ENCODE results near the gene COL18A1. TPM values are rescaled to one million over a fixed set of nuclear protein-coding genes. Genes with fewer than 3 reads are reported as not detected.
"Not testable (repeated sequence)": the region's sequence is repeated elsewhere in the genome, so short reads cannot be mapped to it uniquely, and the experiment has no call there.

The COL18A1 gene
- total RNA-seq, 1 donor from 2014 or later, result 515 TPM

- H3K36me3 Mint-ChIP-seq (ENCODE audit: unreplicated experiment), result peaks cover 2% of the 10 kb centered on the region
- DNase-seq (ENCODE audit: extremely low spot score, unreplicated experiment), result no peak
- peaks cover 59% of the 10 kb centered on the region for H3K4me1 Mint-ChIP-seq (ENCODE audit: unreplicated experiment)
- no peaks in the 10 kb centered on the region for H3K27me3 Mint-ChIP-seq (ENCODE audit: unreplicated experiment)
- peaks cover 2% of the 10 kb centered on the region for H3K9me3 Mint-ChIP-seq (ENCODE audit: unreplicated experiment)
- H3K27ac Mint-ChIP-seq (ENCODE audit: unreplicated experiment), result peak overlapping the region; percentile 99
- no peak for TF ChIP-seq CTCF (IDR thresholded peaks at IDR 0.05)
- H3K4me3 Mint-ChIP-seq (ENCODE audit: unreplicated experiment), result no peak overlapping the region
These were observed 37.3 kb upstream of the COL18A1 start for GRCh38 chr21:45367402-45368351.

- H3K4me1 Mint-ChIP-seq (ENCODE audit: unreplicated experiment), result peaks cover 48% of the 10 kb centered on the region
- not testable (repeated sequence) for H3K27ac Mint-ChIP-seq (ENCODE audit: unreplicated experiment); H3K27me3 Mint-ChIP-seq (ENCODE audit: unreplicated experiment); H3K4me3 Mint-ChIP-seq (ENCODE audit: unreplicated experiment); H3K36me3 Mint-ChIP-seq (ENCODE audit: unreplicated experiment); DNase-seq (ENCODE audit: extremely low spot score, unreplicated experiment); H3K9me3 Mint-ChIP-seq (ENCODE audit: unreplicated experiment)
These were observed 35.9 kb upstream of the COL18A1 start for GRCh38 chr21:45369018-45369417.

- H3K4me1 Mint-ChIP-seq (ENCODE audit: unreplicated experiment), result peaks cover 39% of the 10 kb centered on the region
- no peak for DNase-seq (ENCODE audit: extremely low spot score, unreplicated experiment)
- no peak for TF ChIP-seq CTCF (IDR thresholded peaks at IDR 0.05)
- peaks cover 6% of the 10 kb centered on the region for H3K9me3 Mint-ChIP-seq (ENCODE audit: unreplicated experiment)
- peak overlapping the region; percentile 54 for H3K27ac Mint-ChIP-seq (ENCODE audit: unreplicated experiment)
- no peak overlapping the region for H3K4me3 Mint-ChIP-seq (ENCODE audit: unreplicated experiment)
- H3K36me3 Mint-ChIP-seq (ENCODE audit: unreplicated experiment), result peaks cover 5% of the 10 kb centered on the region
- H3K27me3 Mint-ChIP-seq (ENCODE audit: unreplicated experiment), result no peaks in the 10 kb centered on the region
These were observed 34.4 kb upstream of the COL18A1 start for GRCh38 chr21:45370575-45370974.

GRCh38 chr21:45371081-45371480, 33.9 kb upstream of the COL18A1 start:
- Mint-ChIP-seq H3K9me3 (ENCODE audit: unreplicated experiment) (peaks cover 6% of the 10 kb centered on the region), H3K27ac (ENCODE audit: unreplicated experiment) (no peak overlapping the region), H3K4me1 (ENCODE audit: unreplicated experiment) (peaks cover 34% of the 10 kb centered on the region), H3K36me3 (ENCODE audit: unreplicated experiment) (peaks cover 5% of the 10 kb centered on the region), H3K4me3 (ENCODE audit: unreplicated experiment) (no peak overlapping the region), H3K27me3 (ENCODE audit: unreplicated experiment) (no peaks in the 10 kb centered on the region)
- TF ChIP-seq CTCF (IDR thresholded peaks at IDR 0.05), result no peak
- no peak for DNase-seq (ENCODE audit: extremely low spot score, unreplicated experiment)

- Mint-ChIP-seq H3K9me3 (ENCODE audit: unreplicated experiment) (peaks cover 6% of the 10 kb centered on the region), H3K4me1 (ENCODE audit: unreplicated experiment) (peaks cover 28% of the 10 kb centered on the region), H3K4me3 (ENCODE audit: unreplicated experiment) (no peak overlapping the region), H3K36me3 (ENCODE audit: unreplicated experiment) (peaks cover 5% of the 10 kb centered on the region), H3K27me3 (ENCODE audit: unreplicated experiment) (no peaks in the 10 kb centered on the region), H3K27ac (ENCODE audit: unreplicated experiment) (no peak overlapping the region)
- TF ChIP-seq CTCF (IDR thresholded peaks at IDR 0.05), result no peak
- DNase-seq (ENCODE audit: extremely low spot score, unreplicated experiment), result no peak
These were observed 33.3 kb upstream of the COL18A1 start for GRCh38 chr21:45371655-45372054.

Measured in osteocyte (in vitro differentiated cells).